GM12878 (cell line): ENCODE measurements around the gene TMEM132C.

Experiments used
- CTCF ChIP-seq, 3 experiments: IDR thresholded peaks in 2 of 3; conservative IDR thresholded peaks in 1 of 3; 2 replicates each; pipeline ENCODE4 v1.5.1; 2011; ENCODE audit warnings: low read depth in 3 of 3, low read length in 3 of 3, mild to moderate bottlenecking in 3 of 3, control low read depth in 2 of 3, moderate library complexity in 2 of 3, inconsistent platforms in 1 of 3, mixed read lengths in 1 of 3; ENCODE audit not compliant: control insufficient read depth in 2 of 3, insufficient read depth in 1 of 3; ENCODE audit errors: extremely low read depth in 1 of 3
- EZH2 ChIP-seq: IDR thresholded peaks from 2 replicates; pipeline ENCODE4 v1.6.1; 2012; ENCODE audit warnings: low read depth, mild to moderate bottlenecking, control low read depth, inconsistent platforms, low read length, borderline replicate concordance; ENCODE audit not compliant: control insufficient read depth
- HDAC2 ChIP-seq: fragments of 200-600 bp; sonication (generic); IDR thresholded peaks from 2 replicates; pipeline ENCODE4 v1.6.1; 2017
- YY1 ChIP-seq: IDR thresholded peaks from 2 replicates; pipeline ENCODE4 v1.6.1; 2011; ENCODE audit warnings: low read depth, mild to moderate bottlenecking, low read length

GRCh38 chr12:128595609-128596008 is 328.6 kb downstream of the TMEM132C start:
- TF ChIP-seq YY1 (no peak), HDAC2 (no peak), EZH2 (no peak), CTCF (IDR thresholded peaks at IDR 0.05 in 2 of 3, conservative IDR thresholded peaks at IDR 0.05 in 1 of 3; ENCODE audit: control insufficient read depth in 2 of 3, extremely low read depth in 1 of 3, insufficient read depth in 1 of 3, low read depth in 3 of 3, low read length in 3 of 3) (no peak)
